H1 (cell line): ENCODE measurements around the gene PCID2. TPM values are rescaled to one million over a fixed set of nuclear protein-coding genes. Genes with fewer than 3 reads are reported as not detected.
A peak's percentile ranks its signal among the peaks of the same experiment; 100 is the strongest.

Experiments used
- CTCF ChIA-PET: fragments of 300-600 bp; sonication (Branson Sonifier 250); formaldehyde crosslinking; loops from one replicate; lab custom pipeline; 2021; ENCODE audit not compliant: partially characterized antibody; lab: Charles Lee
- POLR2A ChIA-PET: fragments of 300-600 bp; sonication (Branson Sonifier 250); formaldehyde crosslinking; loops from one replicate; lab custom pipeline; 2021; ENCODE audit warnings: inconsistent platforms; ENCODE audit not compliant: partially characterized antibody; lab: Charles Lee
- DNase-seq, 2 experiments: peaks; one replicate each; pipeline versions ENCODE4 v3.0.0 to v3.0.0-alpha.2; 2010 to 2022; ENCODE audit warnings: low spot score in 2 of 2, low read depth in 1 of 2, mixed read lengths in 1 of 2
- FAIRE-seq: peaks from 2 replicates; lab custom pipeline; 2011; peaks lifted over from hg19 to GRCh38; lab: Jason Lieb, UNC
- H2AFZ ChIP-seq: 2 replicates; pipeline ENCODE4 v1.8.1; 2012; ENCODE audit warnings: low read length, inconsistent platforms
- H2AK5ac ChIP-seq: 2 replicates; pipeline ENCODE4 v1.6.1; 2013; ENCODE audit warnings: low read depth, low read length
- H2BK120ac ChIP-seq: replicated peaks from 2 replicates; pipeline ENCODE3; 2013; ENCODE audit warnings: low read depth, low read length, inconsistent platforms
- H2BK12ac ChIP-seq: 2 replicates; pipeline ENCODE4 v1.6.1; 2013; ENCODE audit warnings: low read depth, low read length
- H2BK15ac ChIP-seq: 2 replicates; pipeline ENCODE4 v1.6.1; 2013; ENCODE audit warnings: low read length
- H2BK20ac ChIP-seq: 2 replicates; pipeline ENCODE4 v1.6.1; 2013; ENCODE audit warnings: low read length
- H2BK5ac ChIP-seq: 2 replicates; pipeline ENCODE4 v1.6.1; 2013; ENCODE audit warnings: low read depth, low read length
- H3K14ac ChIP-seq: 2 replicates; pipeline ENCODE4 v1.6.1; 2013; ENCODE audit warnings: inconsistent platforms; ENCODE audit not compliant: insufficient read length
- H3K18ac ChIP-seq: 2 replicates; pipeline ENCODE4 v1.6.1; 2013; ENCODE audit warnings: low read length; ENCODE audit errors: extremely low read depth
- H3K23ac ChIP-seq: 2 replicates; pipeline ENCODE4 v1.6.1; 2013; ENCODE audit warnings: inconsistent platforms; ENCODE audit not compliant: insufficient read length
- H3K23me2 ChIP-seq: 2 replicates; pipeline ENCODE4 v1.6.1; 2013; ENCODE audit warnings: low read depth, low read length
- H3K27ac ChIP-seq: 2 replicates; pipeline ENCODE4 v1.6.1; 2011; ENCODE audit warnings: low read depth, low read length, inconsistent platforms
- H3K27me3 ChIP-seq, 4 experiments: replicated peaks in 1 of 4; 1 replicate in 1 of 4; 2 replicates in 3 of 4; pipeline versions ENCODE4 v1.6.1 to v1.8.1; 2011 to 2013; ENCODE audit warnings: low read length in 3 of 4, mild to moderate bottlenecking in 3 of 4, inconsistent platforms in 2 of 4, mixed read lengths in 2 of 4, moderate library complexity in 1 of 4; ENCODE audit not compliant: control insufficient read depth in 3 of 4, insufficient read depth in 3 of 4; ENCODE audit errors: extremely low read depth in 1 of 4
- H3K36me3 ChIP-seq, 4 experiments: 2 replicates each; pipeline versions ENCODE4 v1.6.1 to v1.8.1; 2011 to 2013; ENCODE audit warnings: mild to moderate bottlenecking in 4 of 4, low read length in 3 of 4, moderate library complexity in 2 of 4, control low read depth in 1 of 4, inconsistent platforms in 1 of 4; ENCODE audit not compliant: insufficient read depth in 4 of 4, control insufficient read depth in 2 of 4
- H3K4ac ChIP-seq: replicated peaks from 2 replicates; pipeline ENCODE3; 2013; ENCODE audit warnings: low read length, low read depth, mixed read lengths, inconsistent platforms; ENCODE audit not compliant: insufficient read length
- H3K4me1 ChIP-seq, 4 experiments: replicated peaks in 1 of 4; 1 replicate in 1 of 4; 2 replicates in 3 of 4; pipeline versions ENCODE4 v1.6.1 to v1.8.1; 2011 to 2013; ENCODE audit warnings: low read length in 3 of 4, inconsistent platforms in 2 of 4, mixed read lengths in 1 of 4; ENCODE audit not compliant: insufficient read depth in 4 of 4, control insufficient read depth in 3 of 4
- H3K4me2 ChIP-seq, 2 experiments: 2 replicates each; pipeline versions ENCODE4 v1.6.1 to v1.8.1; 2011 to 2013; ENCODE audit warnings: low read depth in 2 of 2, low read length in 2 of 2, control low read depth in 1 of 2, inconsistent platforms in 1 of 2, mild to moderate bottlenecking in 1 of 2; ENCODE audit not compliant: insufficient read depth in 1 of 2
- H3K4me3 ChIP-seq, 4 experiments: fragments of 200-600, 300-600 bp in 1 of 4; sonication (generic), shearing (Covaris generic), sonication (Bioruptor Twin) in 1 of 4; 2 replicates each; pipeline versions ENCODE4 v1.5.1 to v1.8.1; 2011 to 2016; ENCODE audit warnings: low read length in 4 of 4, low read depth in 3 of 4, control low read depth in 2 of 4, inconsistent platforms in 2 of 4, mild to moderate bottlenecking in 2 of 4, mixed read lengths in 1 of 4, moderate library complexity in 1 of 4; ENCODE audit not compliant: insufficient read depth in 2 of 4; ENCODE audit errors: extremely low read depth in 1 of 4
- H3K56ac ChIP-seq: replicated peaks from 2 replicates; pipeline ENCODE3; 2013; ENCODE audit warnings: low read depth, mild to moderate bottlenecking, mixed read lengths, low read length, inconsistent platforms; ENCODE audit not compliant: insufficient read length
- H3K79me1 ChIP-seq: 2 replicates; pipeline ENCODE4 v1.6.1; 2013; ENCODE audit warnings: low read depth, low read length, control low read depth
- H3K79me2 ChIP-seq, 2 experiments: 2 replicates each; pipeline versions ENCODE4 v1.6.1 to v1.8.1; 2012 to 2013; ENCODE audit warnings: low read length in 2 of 2, mild to moderate bottlenecking in 2 of 2, inconsistent platforms in 1 of 2; ENCODE audit not compliant: insufficient read depth in 2 of 2, control insufficient read depth in 1 of 2
- H3K9ac ChIP-seq, 4 experiments: replicated peaks in 1 of 4; 1 replicate in 1 of 4; 2 replicates in 3 of 4; pipeline versions ENCODE4 v1.6.1 to v1.8.1; 2011 to 2013; ENCODE audit warnings: low read depth in 3 of 4, low read length in 3 of 4, control low read depth in 2 of 4, mild to moderate bottlenecking in 2 of 4, moderate library complexity in 2 of 4, inconsistent platforms in 1 of 4; ENCODE audit errors: extremely low read depth in 1 of 4
- H3K9me3 ChIP-seq, 2 experiments: 2 replicates each; pipeline versions ENCODE4 v1.6.1 to v1.8.1; 2012 to 2013; ENCODE audit warnings: mild to moderate bottlenecking in 2 of 2, moderate library complexity in 2 of 2, control low read depth in 1 of 2, inconsistent platforms in 1 of 2, low read depth in 1 of 2, low read length in 1 of 2, mixed read lengths in 1 of 2; ENCODE audit not compliant: insufficient read depth in 2 of 2
- H4K20me1 ChIP-seq, 2 experiments: replicated peaks in 1 of 2; 2 replicates each; pipeline versions ENCODE3 to v1.8.1; 2011 to 2013; ENCODE audit warnings: inconsistent platforms in 2 of 2, low read length in 2 of 2, mild to moderate bottlenecking in 1 of 2; ENCODE audit not compliant: insufficient read depth in 2 of 2, control insufficient read depth in 1 of 2
- H4K5ac ChIP-seq: 2 replicates; pipeline ENCODE4 v1.6.1; 2013; ENCODE audit warnings: low read length, low read depth, mixed read lengths, inconsistent platforms; ENCODE audit not compliant: insufficient read length
- H4K8ac ChIP-seq: 2 replicates; pipeline ENCODE4 v1.8.0; 2013; ENCODE audit warnings: mild to moderate bottlenecking, moderate library complexity, low read length, inconsistent platforms; ENCODE audit not compliant: insufficient read depth; ENCODE audit errors: extremely low read depth
- H4K91ac ChIP-seq: replicated peaks from 2 replicates; pipeline ENCODE3; 2013; ENCODE audit warnings: low read length, mixed read lengths, inconsistent platforms; ENCODE audit not compliant: insufficient read length
- E2F6 ChIP-seq: IDR thresholded peaks from 2 replicates; pipeline ENCODE4 v1.6.1; 2012; ENCODE audit warnings: inconsistent platforms
- MAX ChIP-seq: IDR thresholded peaks from 2 replicates; pipeline ENCODE4 v1.6.1; 2012; ENCODE audit warnings: inconsistent platforms
- NANOG ChIP-seq: IDR thresholded peaks from 2 replicates; pipeline ENCODE4 v1.6.1; 2011; ENCODE audit warnings: low read length, low read depth, mild to moderate bottlenecking, inconsistent platforms; ENCODE audit not compliant: insufficient read depth, poor library complexity, severe bottlenecking
- WGBS, 2 experiments: shearing (Covaris generic) in 1 of 2; methylation state at CpG; one replicate each; pipeline versions ENCODE4 v1.1.6 to v1.1.7; 2013 to 2015; ENCODE audit warnings: low lambda C conversion rate in 2 of 2, mixed read lengths in 2 of 2, inconsistent platforms in 1 of 2, low coverage in 1 of 2, missing lambda C conversion rate in 1 of 2; ENCODE audit not compliant: insufficient replicate concordance in 2 of 2, insufficient coverage in 1 of 2, insufficient read length in 1 of 2; ENCODE audit errors: extremely low coverage in 1 of 2, missing lambda C conversion rate in 1 of 2; 5-methylcytosine and 5-hydroxymethylcytosine counted together
- polyA plus RNA-seq, 7 experiments: library from polyadenylated mRNA; depleted of rRNA in 3 of 7; stranded (reverse) in 5 of 7; unstranded in 2 of 7; fragments of >200 nt in 5 of 7; fragments of 200-250 nt in 2 of 7; gene quantifications; 1 replicate in 5 of 7; 2 replicates in 1 of 7; 4 replicates in 1 of 7; pipeline versions ENCODE4 v1.2.1 to v1.2.3, GENCODE V29; 2011 to 2013; ENCODE audit warnings: missing spikeins in 2 of 7, mixed read lengths in 2 of 7
- total RNA-seq: library from RNA; stranded (reverse); fragmentation: NEBNext Ultra II Directional; extraction: Animal tissue kit (Norgen Biotek cat#: 25700); gene quantifications from 2 replicates; pipeline ENCODE4 v1.2.1, GENCODE V29; 2021

The PCID2 gene
- total and polyA plus RNA-seq, 2 of the 8 experiments (the other 6 are each of a cell fraction or from before 2014, with no cell fraction given), result 72.4 to 72.8 TPM

- Histone ChIP-seq H2BK20ac (no peak overlapping the region), H3K4ac (no peak overlapping the region), H3K27me3 (no peaks in the 10 kb centered on the region), H3K23me2 (no peaks in the 10 kb centered on the region), H3K56ac (no peak overlapping the region), H2BK5ac (no peak overlapping the region), H3K79me1 (no peaks in the 10 kb centered on the region), H3K4me3 (no peak overlapping the region), H3K4me1 (peaks cover 0 to 6% (median 0%) of the 10 kb centered on the region in 4 experiments; a peak in 2 of 7 replicates), H3K36me3 (no peaks in the 10 kb centered on the region), H2BK120ac (no peak overlapping the region), H3K18ac (peak overlapping the region; percentile 15; the same call in 1 of the 2 replicates), H3K4me2 (peak overlapping the region; percentile 25 to 33; a peak in 2 of 4 replicates), H3K14ac (no peak overlapping the region), H2BK15ac (no peak overlapping the region), H4K8ac (no peak overlapping the region), H2AFZ (peak overlapping the region; percentile 67; the same call in 1 of the 2 replicates), H3K79me2 (no peaks in the 10 kb centered on the region), H2BK12ac (no peak overlapping the region), H4K91ac (no peak overlapping the region), H3K9me3 (no peaks in the 10 kb centered on the region), H4K5ac (no peak overlapping the region), H3K23ac (no peak overlapping the region), H2AK5ac (no peak overlapping the region), H3K27ac (no peak overlapping the region), H3K9ac (no peak overlapping the region), H4K20me1 (no peaks in the 10 kb centered on the region)
- DNase-seq, result no peak
- ChIA-PET POLR2A (interaction anchor here (1.4 to 2.0 kb wide), 2 partner anchors 13 to 15 kb away, joined by 4 read pairs; no protein-coding TSS in a partner anchor), CTCF (interaction anchor here (1.8 kb wide), 1 partner anchor 14 kb away, joined by 6 read pairs; no protein-coding TSS in a partner anchor)
- TF ChIP-seq E2F6 (0 out of 2 replicates have a peak, but pooled peaks have one; percentile 15), NANOG (no peak), MAX (peak; percentile 15; the same call in 1 of the 2 replicates)
- no peak for FAIRE-seq
- WGBS, 2 experiments, result 77% methylated on average over 25 of the region's 27 CpGs; no CpG with 5 or more reads in 1 of the 2 experiments
Measured at GRCh38 chr13:113129480-113129879, 79.0 kb downstream of the PCID2 start.
